ENCODE measurements around the gene CCDC122. TPM values are rescaled to one million over a fixed set of nuclear protein-coding genes. Genes with fewer than 3 reads are reported as not detected.

CCDC122 gene
- total RNA-seq, 1 donor from 2014 or later: 8.3 TPM

GRCh38 chr13:43787518-43787891 is 92.0 kb downstream of the CCDC122 start:
- Mint-ChIP-seq H3K4me3 (ENCODE audit: unreplicated experiment) (peak overlapping the region; percentile 88), H3K36me3 (ENCODE audit: low read depth) (no peaks in the 10 kb centered on the region), H3K4me1 (ENCODE audit: low read depth) (peaks cover 24% of the 10 kb centered on the region), H3K9me3 (ENCODE audit: low read depth) (no peaks in the 10 kb centered on the region), H3K27ac (ENCODE audit: unreplicated experiment) (peak overlapping the region; percentile 27), H3K27me3 (ENCODE audit: low read depth) (no peaks in the 10 kb centered on the region)
- DNase-seq (ENCODE audit: low spot score): no peak
- TF ChIP-seq, protein P1, sequence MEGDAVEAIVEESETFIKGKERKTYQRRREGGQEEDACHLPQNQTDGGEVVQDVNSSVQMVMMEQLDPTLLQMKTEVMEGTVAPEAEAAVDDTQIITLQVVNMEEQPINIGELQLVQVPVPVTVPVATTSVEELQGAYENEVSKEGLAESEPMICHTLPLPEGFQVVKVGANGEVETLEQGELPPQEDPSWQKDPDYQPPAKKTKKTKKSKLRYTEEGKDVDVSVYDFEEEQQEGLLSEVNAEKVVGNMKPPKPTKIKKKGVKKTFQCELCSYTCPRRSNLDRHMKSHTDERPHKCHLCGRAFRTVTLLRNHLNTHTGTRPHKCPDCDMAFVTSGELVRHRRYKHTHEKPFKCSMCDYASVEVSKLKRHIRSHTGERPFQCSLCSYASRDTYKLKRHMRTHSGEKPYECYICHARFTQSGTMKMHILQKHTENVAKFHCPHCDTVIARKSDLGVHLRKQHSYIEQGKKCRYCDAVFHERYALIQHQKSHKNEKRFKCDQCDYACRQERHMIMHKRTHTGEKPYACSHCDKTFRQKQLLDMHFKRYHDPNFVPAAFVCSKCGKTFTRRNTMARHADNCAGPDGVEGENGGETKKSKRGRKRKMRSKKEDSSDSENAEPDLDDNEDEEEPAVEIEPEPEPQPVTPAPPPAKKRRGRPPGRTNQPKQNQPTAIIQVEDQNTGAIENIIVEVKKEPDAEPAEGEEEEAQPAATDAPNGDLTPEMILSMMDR (IDR thresholded peaks at IDR 0.05): no peak

- H3K27me3 Mint-ChIP-seq (ENCODE audit: low read depth): no peaks in the 10 kb centered on the region
These were observed 92.6 kb downstream of the CCDC122 start, which contains the start of gene ENOX1 for GRCh38 chr13:43786766-43787517. Gene ENOX1, minus strand, starts transcription at chr13:43786972.

DNA sequence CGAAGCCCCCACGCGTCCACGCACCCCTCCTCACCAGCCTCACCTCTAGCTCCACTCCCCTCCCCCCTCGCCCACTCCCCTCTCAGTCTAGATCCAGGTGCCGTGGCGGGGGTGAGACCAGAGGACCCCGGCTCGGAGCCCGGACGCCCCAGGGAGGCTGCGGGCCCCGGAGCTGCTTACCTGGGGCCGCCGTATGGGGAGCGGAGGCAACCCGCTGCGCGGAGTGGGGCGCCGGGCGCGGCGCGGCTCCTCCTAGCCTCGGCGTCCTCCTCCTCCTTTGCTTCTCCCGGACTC is 93.1 kb downstream of the CCDC122 start:
- H3K4me1 Mint-ChIP-seq (ENCODE audit: low read depth): peaks cover 19% of the 10 kb centered on the region

More at GRCh38 chr13:43786766-43787517, 92.6 kb downstream of the CCDC122 start, which contains the start of gene ENOX1:
- Mint-ChIP-seq H3K9me3 (ENCODE audit: low read depth) (no peaks in the 10 kb centered on the region), H3K4me1 (ENCODE audit: low read depth) (peaks cover 19% of the 10 kb centered on the region), H3K4me3 (ENCODE audit: unreplicated experiment) (peak within 1 kb of the TSS; percentile 88), H3K36me3 (ENCODE audit: low read depth) (no peaks in the 10 kb centered on the region), H3K27ac (ENCODE audit: unreplicated experiment) (peak within 1 kb of the TSS; percentile 51)
- peak; percentile 86 for DNase-seq (ENCODE audit: low spot score)
- TF ChIP-seq, protein P1 (IDR thresholded peaks at IDR 0.05): peak; percentile 70

More for the DNA sequence above, 93.1 kb downstream of the CCDC122 start:
- TF ChIP-seq, protein P1 (IDR thresholded peaks at IDR 0.05): no peak
- Mint-ChIP-seq H3K27me3 (ENCODE audit: low read depth) (no peaks in the 10 kb centered on the region), H3K36me3 (ENCODE audit: low read depth) (no peaks in the 10 kb centered on the region), H3K27ac (ENCODE audit: unreplicated experiment) (no peak overlapping the region), H3K4me3 (ENCODE audit: unreplicated experiment) (peak overlapping the region; percentile 88), H3K9me3 (ENCODE audit: low read depth) (no peaks in the 10 kb centered on the region)
- peak; percentile 83 for DNase-seq (ENCODE audit: low spot score)

Other genes starting within 250 kb of the CCDC122 start
- 2.0 to 6.1 TPM (median 2.3 TPM) in 3 replicates for gene ENOX1, start 92.8 kb downstream of the CCDC122 start, total RNA-seq
- gene LACC1, start 164 bp upstream of the CCDC122 start, total RNA-seq: 4.9 to 6.7 TPM (median 5.0 TPM) in 3 replicates